HCT116 (cell line): ENCODE results near the gene RHOB. TPM values are rescaled to one million over a fixed set of nuclear protein-coding genes. Genes with fewer than 3 reads are reported as not detected.
A peak's percentile ranks its signal among the peaks of the same experiment; 100 is the strongest.

Experiments
- ATAC-seq: fragments of 200-7000 bp; cut with Tn5 transposase; 2 replicates; pipeline ENCODE4 v1.9.1; 2020; ENCODE audit warnings: mild to moderate bottlenecking, moderate library complexity
- BruUV-seq: library from RNA; stranded (reverse); fragments of 400-500 nt; replicated peaks from 2 replicates; lab custom pipeline; 2021; lab: Mats Ljungman, UMichigan
- CTCF ChIA-PET: fragments of 300-600 bp; sonication (Branson Sonifier 250); formaldehyde crosslinking; loops from one replicate; lab custom pipeline; 2021; ENCODE audit warnings: antibody characterized with exemption; lab: Charles Lee
- POLR2A ChIA-PET: fragments of 300-600, 350-600 bp; sonication (Branson Sonifier 250); formaldehyde crosslinking; loops from one replicate; lab custom pipeline; 2021; ENCODE audit warnings: antibody characterized with exemption; lab: Charles Lee
- RAD21 ChIA-PET, 2 experiments: fragments of 300-600 bp; sonication (Branson Sonifier 250); formaldehyde crosslinking; loops; one replicate each; lab custom pipeline; 2023; ENCODE audit warnings: low total read pairs in 2 of 2; ENCODE audit not compliant: uncharacterized antibody in 2 of 2, unreplicated experiment in 2 of 2, low non-redundant PET in 1 of 2; lab: Charles Lee
- DNase-seq: peaks from one replicate; pipeline ENCODE4 v3.0.0-alpha.2; 2010; ENCODE audit warnings: low read depth, low spot score
- H2AFZ ChIP-seq: fragments of 200-600 bp; shearing (Covaris generic), sonication (generic); 2 replicates; pipeline ENCODE4 v1.6.1; 2017; ENCODE audit warnings: low read depth, mixed run types, mixed read lengths, antibody characterized with exemption, low read length; ENCODE audit not compliant: poor library complexity, severe bottlenecking
- H3K27ac ChIP-seq: 2 replicates; pipeline ENCODE4 v1.5.1; 2012; ENCODE audit warnings: low read depth, low read length
- H3K27me3 ChIP-seq: fragments of 200-600 bp; sonication (generic); 2 replicates; pipeline ENCODE4 v1.6.1; 2016; ENCODE audit warnings: mixed run types, low read length, mixed read lengths; ENCODE audit not compliant: insufficient read depth
- H3K36me3 ChIP-seq, 2 experiments: fragments of 200-500 bp in 1 of 2; fragments of 200-600 bp in 1 of 2; sonication (Bioruptor generic) in 1 of 2; sonication (generic) in 1 of 2; 2 replicates each; pipeline versions ENCODE4 v1.5.1 to v1.6.1; 2014 to 2016; ENCODE audit warnings: low read length in 2 of 2, inconsistent platforms in 1 of 2, mixed read lengths in 1 of 2, mixed run types in 1 of 2; ENCODE audit not compliant: insufficient read depth in 2 of 2, control insufficient read depth in 1 of 2
- H3K4me1 ChIP-seq, 2 experiments: fragments of 200-600 bp in 1 of 2; sonication (generic) in 1 of 2; 2 replicates each; pipeline versions ENCODE4 v1.5.1 to v1.6.1; 2012 to 2017; ENCODE audit warnings: low read length in 2 of 2, inconsistent platforms in 1 of 2, mild to moderate bottlenecking in 1 of 2, mixed read lengths in 1 of 2, mixed run types in 1 of 2, moderate library complexity in 1 of 2; ENCODE audit not compliant: insufficient read depth in 2 of 2, control insufficient read depth in 1 of 2
- H3K4me2 ChIP-seq: fragments of 200-600 bp; sonication (generic); 2 replicates; pipeline ENCODE4 v1.6.1; 2017; ENCODE audit warnings: mixed run types, low read length, mixed read lengths
- H3K4me3 ChIP-seq, 2 experiments: fragments of 200-600 bp in 1 of 2; sonication (generic) in 1 of 2; replicated peaks in 1 of 2; 2 replicates each; pipeline ENCODE4 v1.5.1; 2011 to 2016; ENCODE audit warnings: low read length in 2 of 2, control low read depth in 1 of 2, low read depth in 1 of 2, mild to moderate bottlenecking in 1 of 2, mixed read lengths in 1 of 2, mixed run types in 1 of 2
- H3K79me2 ChIP-seq: fragments of 200-600 bp; sonication (generic); 2 replicates; pipeline ENCODE4 v1.6.1; 2017; ENCODE audit warnings: mild to moderate bottlenecking, mixed run types, low read length, moderate library complexity, mixed read lengths; ENCODE audit not compliant: insufficient read depth
- H3K9ac ChIP-seq: fragments of 200-600 bp; sonication (generic); 2 replicates; pipeline ENCODE4 v1.6.1; 2016; ENCODE audit warnings: low read length, mixed read lengths
- H3K9me2 ChIP-seq: fragments of 200-600 bp; sonication (generic), shearing (Covaris generic); 2 replicates; pipeline ENCODE4 v1.6.1; 2017; ENCODE audit warnings: mixed run types, mild to moderate bottlenecking, moderate library complexity; ENCODE audit not compliant: insufficient read depth
- H3K9me3 ChIP-seq, 2 experiments: fragments of 200-500 bp in 1 of 2; fragments of 200-600 bp in 1 of 2; sonication (Bioruptor generic) in 1 of 2; sonication (generic) in 1 of 2; 2 replicates each; pipeline ENCODE4 v1.6.1; 2014 to 2017; ENCODE audit warnings: low read length in 2 of 2, mixed read lengths in 2 of 2, inconsistent platforms in 1 of 2, low read depth in 1 of 2, mild to moderate bottlenecking in 1 of 2, mixed run types in 1 of 2, moderate library complexity in 1 of 2; ENCODE audit not compliant: control insufficient read depth in 1 of 2, insufficient read depth in 1 of 2
- H4K20me1 ChIP-seq: fragments of 200-600 bp; sonication (generic), shearing (Covaris generic); 2 replicates; pipeline ENCODE4 v1.6.1; 2017; ENCODE audit warnings: mixed run types, mild to moderate bottlenecking, moderate library complexity; ENCODE audit not compliant: insufficient read depth
- ATF3 ChIP-seq: IDR thresholded peaks from 2 replicates; pipeline ENCODE4 v1.6.1; 2012
- CBX3 ChIP-seq: IDR thresholded peaks from 2 replicates; pipeline ENCODE4 v1.6.1; 2012; ENCODE audit warnings: low read depth
- FOSL1 ChIP-seq: IDR thresholded peaks from 2 replicates; pipeline ENCODE4 v1.6.1; 2012; ENCODE audit warnings: low read depth
- JUND ChIP-seq: IDR thresholded peaks from 2 replicates; pipeline ENCODE4 v1.6.1; 2012
- POLR2A ChIP-seq: IDR thresholded peaks from 2 replicates; pipeline ENCODE4 v1.7.0; 2011; ENCODE audit warnings: borderline replicate concordance; ENCODE audit not compliant: insufficient read depth, insufficient read length; ENCODE audit errors: extremely low read depth
- POLR2AphosphoS5 ChIP-seq: IDR thresholded peaks from 2 replicates; pipeline ENCODE4 v1.6.1; 2011; ENCODE audit warnings: mild to moderate bottlenecking, low read depth, low read length, moderate library complexity
- RAD21 ChIP-seq: IDR thresholded peaks from 2 replicates; pipeline ENCODE4 v1.6.1; 2012; ENCODE audit warnings: low read depth, mild to moderate bottlenecking
- REST ChIP-seq: IDR thresholded peaks from 2 replicates; pipeline ENCODE4 v1.6.1; 2012; ENCODE audit warnings: low read depth
- SP1 ChIP-seq: IDR thresholded peaks from 2 replicates; pipeline ENCODE4 v1.6.1; 2012; ENCODE audit warnings: low read depth
- SRF ChIP-seq: IDR thresholded peaks from 2 replicates; pipeline ENCODE4 v1.6.1; 2012; ENCODE audit warnings: low read depth
- TCF7L2 ChIP-seq: IDR thresholded peaks from 2 replicates; pipeline ENCODE4 v1.7.0; 2011; ENCODE audit warnings: borderline replicate concordance, inconsistent platforms; ENCODE audit not compliant: insufficient read depth, insufficient read length; ENCODE audit errors: extremely low read depth
- YY1 ChIP-seq: IDR thresholded peaks from 2 replicates; pipeline ENCODE4 v1.6.1; 2011; ENCODE audit warnings: low read length, low read depth, moderate library complexity, mild to moderate bottlenecking; ENCODE audit not compliant: insufficient replicate concordance; ENCODE audit errors: extremely low read depth
- ZBTB33 ChIP-seq: IDR thresholded peaks from 2 replicates; pipeline ENCODE4 v1.6.1; 2011; ENCODE audit warnings: mild to moderate bottlenecking, low read length, moderate library complexity; ENCODE audit not compliant: insufficient replicate concordance; ENCODE audit errors: extremely low read depth
- ZFX ChIP-seq: fragments of 450-650 bp; IDR thresholded peaks from 2 replicates; pipeline ENCODE4 v1.6.1; 2017
- intact Hi-C: fragments of 100-400 bp; cut with micrococcal nuclease; formaldehyde crosslinking; loops from 2 replicates; pipeline ENCODE4 v1.10.0; 2022
- total RNA-seq: library from RNA; stranded (reverse); gene quantifications from one replicate; pipeline ENCODE4 v1.2.1, GENCODE V29; 2021; ENCODE audit not compliant: unreplicated experiment

RHOB gene
- total RNA-seq, 1 experiment from 2014 or later, result 72.9 TPM

DNA sequence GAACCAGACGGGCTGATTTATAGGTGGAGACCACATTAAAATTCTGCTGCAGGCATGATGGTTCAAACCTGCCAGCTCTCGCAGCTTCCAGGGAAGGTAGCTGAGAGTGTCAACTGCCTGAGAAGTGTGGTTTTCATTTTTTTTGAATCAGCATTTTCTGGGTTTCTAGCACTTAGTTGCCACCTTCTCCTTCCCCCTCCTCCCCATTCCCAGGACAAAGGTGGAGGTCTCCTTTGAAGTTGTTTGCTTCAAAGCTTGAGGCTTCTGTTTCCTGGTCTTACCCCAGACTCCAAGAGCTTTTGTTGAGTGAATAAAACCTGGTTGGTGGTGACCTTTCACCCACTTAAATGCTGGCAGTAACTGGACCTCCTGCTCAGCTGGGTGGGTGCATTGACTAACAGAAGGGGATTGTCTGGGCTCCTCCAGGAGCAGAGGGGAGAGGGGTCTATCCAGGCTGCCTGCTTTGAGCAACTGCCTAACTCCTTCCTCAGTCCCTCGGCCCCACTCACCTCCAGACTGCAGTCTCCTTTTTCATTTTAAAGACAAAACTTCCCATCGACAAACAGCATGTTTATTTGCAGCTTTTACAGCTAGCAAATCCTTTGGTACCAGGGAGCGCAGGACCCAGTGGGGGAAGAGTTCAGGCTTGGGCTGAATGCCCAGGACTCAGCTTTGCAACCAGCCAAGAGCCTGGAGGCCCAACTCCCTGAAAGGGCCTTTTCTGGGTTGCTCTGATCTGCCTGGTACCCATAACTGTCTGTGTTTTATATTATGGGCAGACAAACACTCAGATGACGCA is 3.5 kb downstream of the RHOB start:
- ATAC-seq, result no peak
- Histone ChIP-seq H3K36me3 (peaks cover 2 to 6% of the 10 kb centered on the region in 2 experiments; a peak in 1 of 4 replicates), H2AFZ (no peak overlapping the region), H4K20me1 (no peaks in the 10 kb centered on the region), H3K4me3 (no peak overlapping the region), H3K4me2 (peak overlapping the region; percentile 3; the same call in 1 of the 2 replicates), H3K79me2 (peaks cover 20% of the 10 kb centered on the region), H3K27ac (no peak overlapping the region), H3K9me3 (no peaks in the 10 kb centered on the region), H3K9me2 (no peaks in the 10 kb centered on the region), H3K27me3 (no peaks in the 10 kb centered on the region), H3K4me1 (peaks cover 28 to 40% of the 10 kb centered on the region in 2 experiments), H3K9ac (no peak overlapping the region)
- no peak for TF ChIP-seq FOSL1
- TF ChIP-seq TCF7L2, result peak; percentile 80
- TF ChIP-seq ATF3, result no peak
- 0 out of 2 replicates have a peak, but pooled peaks have one; percentile 34 for TF ChIP-seq POLR2AphosphoS5
- intact Hi-C loops, result no loop called here
- DNase-seq, result no peak
- RAD21 ChIA-PET, result interaction anchor here in 1 of 2 experiments (0.6 kb wide), 1 partner anchor 181 kb away, joined by 5 read pairs; no protein-coding TSS in a partner anchor
- BruUV-seq, result no TSS peak
- POLR2A ChIA-PET, result interaction anchor here (0.9 to 5.1 kb wide), 11 partner anchors 8 to 183 kb away, joined by 3 to 76 read pairs (median 9); no protein-coding TSS in a partner anchor
- CTCF ChIA-PET, result interaction anchor here (0.7 to 2.4 kb wide), 6 partner anchors 9 to 211 kb away, joined by 3 to 10 read pairs (median 5); no protein-coding TSS in a partner anchor

DNA sequence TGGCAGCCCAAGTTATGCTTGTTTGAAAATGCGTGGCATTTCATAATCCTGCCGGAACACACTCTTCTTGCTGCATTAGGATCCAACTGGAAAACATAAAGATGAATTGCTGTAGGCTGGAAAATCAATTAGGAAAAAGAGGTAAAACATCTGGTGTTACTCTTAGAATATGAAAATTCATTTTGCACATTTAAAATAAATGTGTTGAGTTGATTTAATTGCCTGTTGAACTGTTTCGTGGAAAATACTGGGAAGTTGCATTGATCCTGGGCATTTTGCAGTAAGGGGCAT is 4.1 kb downstream of the RHOB start:
- CTCF ChIA-PET, result interaction anchor here (1.2 to 2.4 kb wide), 3 partner anchors 9 to 191 kb away, joined by 4 to 5 read pairs (median 5); no protein-coding TSS in a partner anchor
- Histone ChIP-seq H3K36me3 (peaks cover 2 to 6% of the 10 kb centered on the region in 2 experiments; a peak in 1 of 4 replicates), H3K27me3 (no peaks in the 10 kb centered on the region), H3K4me3 (no peak overlapping the region), H4K20me1 (no peaks in the 10 kb centered on the region), H3K9ac (no peak overlapping the region), H3K4me1 (peaks cover 28 to 40% of the 10 kb centered on the region in 2 experiments), H3K9me3 (no peaks in the 10 kb centered on the region), H3K9me2 (no peaks in the 10 kb centered on the region), H3K79me2 (peaks cover 20% of the 10 kb centered on the region), H3K27ac (no peak overlapping the region), H3K4me2 (no peak overlapping the region), H2AFZ (no peak overlapping the region)
- DNase-seq (no peak), ATAC-seq (no peak)
- RAD21 ChIA-PET, result no interaction called here
- POLR2A ChIA-PET, result interaction anchor here (1.3 kb wide), 1 partner anchor 20 kb away, joined by 3 read pairs; no protein-coding TSS in a partner anchor
- no TSS peak for BruUV-seq
- intact Hi-C loops, result no loop called here
- TF ChIP-seq REST (no peak), RAD21 (no peak), JUND (no peak), YY1 (no peak), CBX3 (no peak), SP1 (no peak), POLR2A (no peak), FOSL1 (no peak), ZFX (no peak), SRF (no peak), ZBTB33 (no peak)
